AG04450 (cell line): ENCODE results near the gene GIPR. TPM values are rescaled to one million over a fixed set of nuclear protein-coding genes. Genes with fewer than 3 reads are reported as not detected.
A peak's percentile ranks its signal among the peaks of the same experiment; 100 is the strongest.

Experiments
- CTCF ChIA-PET: fragments of 300-600, 350-600 bp; formaldehyde crosslinking; extraction: SDS; loops from one replicate; lab custom pipeline; 2022; ENCODE audit warnings: antibody characterized with exemption, inconsistent platforms; lab: Charles Lee
- POLR2A ChIA-PET: fragments of 350-600 bp; formaldehyde crosslinking; extraction: SDS; loops from one replicate; lab custom pipeline; 2021; ENCODE audit warnings: antibody characterized with exemption, inconsistent platforms; lab: Yijun Ruan, JAX
- DNase-seq: peaks from one replicate; pipeline ENCODE4 v3.0.0-alpha.2; 2011; ENCODE audit warnings: low read depth, low spot score
- H3K27ac ChIP-seq: one replicate; pipeline ENCODE4 v1.5.1; 2012; ENCODE audit warnings: low read depth, low read length, control low read depth
- H3K27me3 ChIP-seq: one replicate; pipeline ENCODE4 v1.6.0; 2012; ENCODE audit warnings: low read length; ENCODE audit not compliant: control insufficient read depth, insufficient read depth
- H3K4me3 ChIP-seq: 2 replicates; pipeline ENCODE4 v1.5.1; 2011; ENCODE audit warnings: mild to moderate bottlenecking, low read depth, low read length, control low read depth
- H3K9me3 ChIP-seq: 2 replicates; pipeline ENCODE4 v1.5.1; 2012; ENCODE audit warnings: low read length; ENCODE audit not compliant: control insufficient read depth, insufficient read depth
- CTCF ChIP-seq: IDR thresholded peaks from 2 replicates; pipeline ENCODE4 v1.5.1; 2011; ENCODE audit warnings: low read depth, low read length, control low read depth, inconsistent platforms
- polyA plus RNA-seq: library from polyadenylated mRNA; depleted of rRNA; stranded (reverse); fragments of >200 nt; gene quantifications from 2 replicates; pipeline ENCODE4 v1.2.3, GENCODE V29; 2011

GIPR gene
- polyA plus RNA-seq, 1 experiment, result 0.61 TPM

GRCh38 chr19:45691516-45692186 is 23.6 kb downstream of the GIPR start, which contains the start of gene SNRPD2:
Gene SNRPD2, minus strand, starts transcription at chr19:45691953. Its CDS starts 65 bp downstream, at chr19:45691888.
- DNase-seq, result peak; percentile 87
- H3K27ac ChIP-seq, result peak within 1 kb of the TSS; percentile 89
- POLR2A ChIA-PET, result interaction anchor here (0.7 to 2.9 kb wide), 10 partner anchors 14 to 107 kb away, joined by 3 to 35 read pairs (median 5); partner anchors contain the start of genes FBXO46 and SIX5

GRCh38 chr19:45692187-45693105 is 24.4 kb downstream of the GIPR start, which contains the start of gene QPCTL:
Gene QPCTL, plus strand, starts transcription at chr19:45692666. Its CDS starts 38 bp downstream, at chr19:45692704.
- peak within 1 kb of the TSS; percentile 96 for H3K4me3 ChIP-seq
- ChIA-PET CTCF (interaction anchor here (0.5 to 3.5 kb wide), 13 partner anchors 10 to 207 kb away, joined by 3 to 56 read pairs (median 5); partner anchors contain the start of gene DMPK), POLR2A (interaction anchor here (0.7 to 2.9 kb wide), 9 partner anchors 14 to 106 kb away, joined by 3 to 35 read pairs (median 5); partner anchors contain the start of genes FBXO46 and SIX5)
- H3K27ac ChIP-seq, result peak within 1 kb of the TSS; percentile 89
- no peak for TF ChIP-seq CTCF
- H3K27me3 ChIP-seq, result no peaks in the 10 kb centered on the region
- H3K9me3 ChIP-seq, result no peaks in the 10 kb centered on the region; the same call in 1 of the 2 replicates
- peak; percentile 99 for DNase-seq

More at GRCh38 chr19:45691516-45692186, 23.6 kb downstream of the GIPR start, which contains the start of gene SNRPD2:
- no peaks in the 10 kb centered on the region; the same call in 1 of the 2 replicates for H3K9me3 ChIP-seq
- TF ChIP-seq CTCF, result no peak
- peak within 1 kb of the TSS; percentile 96 for H3K4me3 ChIP-seq
- H3K27me3 ChIP-seq, result no peaks in the 10 kb centered on the region
- CTCF ChIA-PET, result interaction anchor here (0.6 to 3.5 kb wide), 9 partner anchors 12 to 206 kb away, joined by 3 to 56 read pairs (median 4); partner anchors contain the start of gene DMPK

GRCh38 chr19:45693106-45693788 is 25.2 kb downstream of the GIPR start:
- ChIA-PET CTCF (interaction anchor here (0.6 to 3.5 kb wide), 20 partner anchors 8 to 226 kb away, joined by 3 to 56 read pairs (median 4); partner anchors contain the start of genes FBXO46 and FOSB), POLR2A (interaction anchor here (1.1 to 2.9 kb wide), 6 partner anchors 13 to 76 kb away, joined by 4 to 35 read pairs (median 6); partner anchors contain the start of genes FBXO46 and SIX5)
- Histone ChIP-seq H3K4me3 (peak overlapping the region; percentile 96), H3K9me3 (no peaks in the 10 kb centered on the region; the same call in 1 of the 2 replicates), H3K27me3 (no peaks in the 10 kb centered on the region), H3K27ac (peak overlapping the region; percentile 77)
- DNase-seq, result no peak
- peak; percentile 89 for TF ChIP-seq CTCF

GRCh38 chr19:45701676-45702075 is 33.7 kb downstream of the GIPR start:
- no peaks in the 10 kb centered on the region for H3K27me3 ChIP-seq
- no peak overlapping the region for H3K4me3 ChIP-seq
- no peaks in the 10 kb centered on the region for H3K9me3 ChIP-seq
- CTCF ChIA-PET, result interaction anchor here (2.2 kb wide), 1 partner anchor 8 kb away, joined by 16 read pairs; the partner anchor contains the start of gene QPCTL
- DNase-seq, result no peak
- TF ChIP-seq CTCF, result no peak
- POLR2A ChIA-PET, result interaction anchor here (0.7 kb wide), 1 partner anchor 28 kb away, joined by 3 read pairs; no protein-coding TSS in a partner anchor
- no peak overlapping the region for H3K27ac ChIP-seq
